Ovary (tissue), 9 donors: ENCODE results near the gene MYH11. TPM values are rescaled to one million over a fixed set of nuclear protein-coding genes. Genes with fewer than 3 reads are reported as not detected.

Experiments
- DNase-seq, 5 donors: peaks; one replicate each; pipeline ENCODE4 v3.0.0-alpha.2; 2019 to 2020
- H3K27ac ChIP-seq, 2 donors: fragments of 200-600 bp; one replicate each; pipeline versions ENCODE4 v1.5.1 to v1.8.0; 2019 to 2022
- H3K27me3 ChIP-seq: fragments of 200-600 bp; one replicate; pipeline ENCODE4 v1.8.0; 2022
- H3K36me3 ChIP-seq: fragments of 200-600 bp; sonication (generic); one replicate; pipeline ENCODE4 v1.5.1; 2019
- H3K4me1 ChIP-seq: one replicate; pipeline ENCODE4 v1.8.1; 2013; ENCODE audit warnings: mild to moderate bottlenecking, moderate library complexity; ENCODE audit not compliant: insufficient read depth
- H3K4me3 ChIP-seq: fragments of 200-600 bp; sonication (generic); one replicate; pipeline ENCODE4 v1.5.1; 2017
- H3K9me3 ChIP-seq, 2 donors: fragments of 200-600 bp in 1 of 2; sonication (generic) in 1 of 2; one replicate each; pipeline versions ENCODE4 v1.5.1 to v1.8.1; 2013 to 2019; ENCODE audit warnings: mild to moderate bottlenecking in 1 of 2, moderate library complexity in 1 of 2
- CTCF ChIP-seq, 3 donors: fragments of 450-650 bp in 2 of 3; fragments of 200-600 bp in 1 of 3; IDR thresholded peaks; one replicate each; pipeline versions ENCODE4 v1.5.1 to v1.8.0; 2016 to 2022; ENCODE audit warnings: antibody characterized with exemption in 3 of 3, mild to moderate bottlenecking in 1 of 3
- EP300 ChIP-seq: sonication (generic); formaldehyde crosslinking; IDR thresholded peaks from one replicate; pipeline ENCODE4 v1.6.1; 2017; ENCODE audit warnings: antibody characterized with exemption
- POLR2A ChIP-seq: fragments of 450-650 bp; IDR thresholded peaks from one replicate; pipeline ENCODE4 v1.6.1; 2017; ENCODE audit warnings: antibody characterized with exemption, mild to moderate bottlenecking, moderate library complexity
- WGBS, 3 donors: extraction: QIAGEN DNeasy Blood & Tissue Kit in 1 of 3; methylation state at CpG; one replicate each; pipeline versions ENCODE4 v1.1.5 to v1.1.7; 2013 to 2017; 5-methylcytosine and 5-hydroxymethylcytosine counted together
- intact Hi-C, 4 donors: fragments of 100-400 bp; cut with DNase I; formaldehyde crosslinking; loops; one replicate each; pipeline versions ENCODE4 v1.11.0 to v1.15.1; 2022 to 2023
- polyA plus RNA-seq, 2 donors: library from polyadenylated mRNA; stranded (reverse); fragments of 200-250 nt in 1 of 2; fragments of 350-450 nt in 1 of 2; fragmentation: Illumina TruSeq in 1 of 2; extraction: RNeasy Lipid Tissue Mini Kit (QIAGEN cat#74804) in 1 of 2; gene quantifications; one replicate each; pipeline ENCODE4 v1.2.3, GENCODE V29; 2013 to 2014
- total RNA-seq, 7 donors: library from RNA; depleted of rRNA in 2 of 7; stranded (reverse); fragments of >200 nt in 2 of 7; fragmentation: NEBNext Ultra II Directional in 3 of 7; extraction: Animal tissue kit (Norgen Biotek cat#: 25700) in 3 of 7; gene quantifications; one replicate each; pipeline versions ENCODE4 v1.1.0 to v1.2.4, GENCODE V29; 2016 to 2023
- donor health status: DM: no; HTN: no; CAD: no; lungs with moderate emphysema.
- donor health status: DM: no; HTN: no; CAD: no.
- donor health status: Bipolar disorder and iron deficiency.
- donor health status: DM: yes; HTN: yes; CAD: no.
- donor health status: DM: no; HTN: no; CAD: no.
- donor health status: DM: yes; HTN: yes; CAD: no.

The MYH11 gene
- total and polyA plus RNA-seq, 9 donors, result 50.9 to 2,765 (median 263) TPM

DNA sequence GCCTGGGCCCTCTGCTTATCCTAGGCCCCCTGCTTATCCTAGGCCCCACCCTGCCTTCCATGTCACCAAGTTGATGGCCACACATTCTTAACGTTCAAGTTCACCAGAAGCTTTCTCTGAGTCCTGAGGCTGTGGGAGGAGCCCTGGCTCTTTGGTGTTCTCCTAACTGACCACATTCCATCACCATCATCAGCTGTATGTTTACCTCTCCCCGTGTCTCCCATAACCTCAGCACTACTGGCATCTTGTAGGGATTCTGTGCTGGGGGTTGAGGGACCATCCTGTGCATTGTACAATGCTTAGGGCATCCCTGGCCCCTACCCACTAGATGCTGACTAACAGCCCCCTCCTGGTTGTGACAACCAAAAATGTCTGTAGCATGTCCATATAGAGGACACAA lies 107.5 kb downstream of the MYH11 start:
- H3K4me3 ChIP-seq, result no peak overlapping the region
- H3K36me3 ChIP-seq, result no peaks in the 10 kb centered on the region
- no peaks in the 10 kb centered on the region for H3K4me1 ChIP-seq
- no peaks in the 10 kb centered on the region for H3K9me3 ChIP-seq
- no peak for TF ChIP-seq EP300
- TF ChIP-seq POLR2A, result no peak
- TF ChIP-seq CTCF (IDR thresholded peaks at IDR 0.05), result no peak
- H3K27ac ChIP-seq, result no peak overlapping the region
- no peaks in the 10 kb centered on the region for H3K27me3 ChIP-seq
- 28 to 41% (median 35%) methylated on average over 2 of the region's 2 CpGs for WGBS, 3 donors
- intact Hi-C loops, result no loop called here
- DNase-seq, result no peak

GRCh38 chr16:15748654-15749053 lies 108.2 kb downstream of the MYH11 start:
- TF ChIP-seq EP300 (no peak), POLR2A (no peak), CTCF (IDR thresholded peaks at IDR 0.05) (no peak)
- intact Hi-C loops, result no loop called here
- WGBS, 3 donors, result 96 to 97% (median 97%) methylated on average over 2 of the region's 2 CpGs
- Histone ChIP-seq H3K4me1 (no peaks in the 10 kb centered on the region), H3K27ac (no peak overlapping the region), H3K4me3 (no peak overlapping the region), H3K27me3 (no peaks in the 10 kb centered on the region), H3K9me3 (no peaks in the 10 kb centered on the region), H3K36me3 (no peaks in the 10 kb centered on the region)
- no peak for DNase-seq

DNA sequence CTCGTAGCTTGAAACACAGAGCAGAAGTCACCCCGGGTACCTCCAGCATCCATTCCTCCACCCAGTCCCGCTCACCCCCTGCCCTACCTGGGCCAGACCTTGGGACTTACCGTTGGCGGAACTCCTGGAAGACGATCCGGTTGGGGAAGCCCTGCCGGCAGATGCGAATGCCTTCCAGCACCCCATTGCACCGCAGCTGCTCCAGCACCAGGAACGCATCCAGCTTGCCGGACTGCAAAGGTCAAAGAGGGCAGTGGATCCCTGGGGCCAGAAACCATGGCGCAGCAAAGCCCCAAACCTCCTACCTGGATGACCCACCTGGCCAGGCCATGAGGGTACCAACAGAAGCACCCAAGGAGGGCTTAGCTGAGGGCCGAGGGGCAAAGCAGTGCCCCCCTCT lies 108.9 kb downstream of the MYH11 start:
- 93 to 94% (median 93%) methylated on average over 14 of the region's 14 CpGs for WGBS, 3 donors
- intact Hi-C loops, result no loop called here
- H3K36me3 ChIP-seq, result no peaks in the 10 kb centered on the region
- no peak overlapping the region for H3K27ac ChIP-seq
- H3K4me1 ChIP-seq, result peaks cover 4% of the 10 kb centered on the region
- H3K9me3 ChIP-seq, result no peaks in the 10 kb centered on the region
- no peak overlapping the region for H3K4me3 ChIP-seq
- no peak for TF ChIP-seq POLR2A
- no peak for TF ChIP-seq EP300
- TF ChIP-seq CTCF (IDR thresholded peaks at IDR 0.05), result no peak
- no peak for DNase-seq
- no peaks in the 10 kb centered on the region for H3K27me3 ChIP-seq

DNA sequence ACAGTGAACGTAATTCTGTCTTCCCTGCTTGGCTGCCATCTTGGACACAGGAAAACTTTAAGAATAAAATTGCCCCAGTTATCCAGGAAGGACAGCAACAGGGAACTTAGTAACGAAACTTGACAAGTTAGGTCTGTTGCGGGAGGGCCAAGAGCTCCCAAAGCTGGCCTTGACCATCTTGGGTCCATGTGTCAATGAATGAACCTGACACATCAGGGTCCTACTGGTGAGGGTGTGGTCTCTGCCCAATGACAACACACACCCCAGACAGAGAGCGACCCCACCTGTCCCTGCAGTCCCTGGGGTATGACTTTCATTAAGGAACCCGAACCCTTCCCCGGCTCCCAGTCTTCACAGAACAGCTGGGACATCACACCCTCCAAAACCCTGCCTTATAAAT lies 110.5 kb downstream of the MYH11 start:
- DNase-seq, result no peak
- no peak for TF ChIP-seq EP300
- TF ChIP-seq CTCF (IDR thresholded peaks at IDR 0.05), result no peak
- TF ChIP-seq POLR2A, result no peak
- Histone ChIP-seq H3K9me3 (no peaks in the 10 kb centered on the region), H3K27ac (no peak overlapping the region), H3K36me3 (no peaks in the 10 kb centered on the region), H3K27me3 (no peaks in the 10 kb centered on the region), H3K4me1 (peaks cover 10% of the 10 kb centered on the region), H3K4me3 (no peak overlapping the region)
- 94 to 97% (median 96%) methylated on average over 6 of the region's 6 CpGs for WGBS, 3 donors
- intact Hi-C loops, result no loop called here

DNA sequence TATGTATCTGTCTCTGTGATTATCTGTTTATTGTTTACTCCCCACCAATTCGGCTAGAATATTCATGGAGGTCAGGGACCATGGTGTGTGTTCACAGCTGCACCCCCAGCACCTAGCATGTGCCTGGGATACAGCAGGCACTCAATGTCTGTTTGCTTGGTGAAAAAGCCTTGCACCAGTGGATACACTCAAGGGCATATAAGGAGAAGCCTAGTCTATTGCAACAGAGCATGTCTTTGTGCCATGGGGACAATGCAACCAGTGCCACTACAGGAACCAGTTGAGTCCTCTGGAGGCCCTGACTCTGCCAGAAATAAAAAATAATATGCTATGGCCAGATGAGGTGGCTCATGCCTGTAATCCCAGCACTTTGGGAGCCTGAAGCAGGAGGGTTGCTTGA lies 113.2 kb downstream of the MYH11 start:
- intact Hi-C loops, result no loop called here
- Histone ChIP-seq H3K36me3 (no peaks in the 10 kb centered on the region), H3K4me3 (no peak overlapping the region), H3K27me3 (no peaks in the 10 kb centered on the region), H3K9me3 (no peaks in the 10 kb centered on the region), H3K27ac (no peak overlapping the region), H3K4me1 (peaks cover 12% of the 10 kb centered on the region)
- TF ChIP-seq EP300 (no peak), CTCF (IDR thresholded peaks at IDR 0.05) (no peak), POLR2A (no peak)
- no peak for DNase-seq
- WGBS, 3 donors, result 13 to 48% (median 18%) methylated on average over 1 of the region's 1 CpG
